GM23338 (cell line): ENCODE results near the gene LEMD2. TPM values are rescaled to one million over a fixed set of nuclear protein-coding genes. Genes with fewer than 3 reads are reported as not detected.

Experiments used
- ATAC-seq: fragments of 200-7000 bp; cut with Tn5 transposase; 3 replicates; pipeline ENCODE4 v1.9.1; 2020
- DNase-seq: peaks from one replicate; pipeline ENCODE4 v3.0.0-alpha.2; 2015; ENCODE audit warnings: low spot score
- H2AFZ ChIP-seq: fragments of 200-600 bp; sonication (generic); 2 replicates; pipeline ENCODE4 v1.8.0; 2016; ENCODE audit warnings: antibody characterized with exemption, mild to moderate bottlenecking, moderate library complexity
- H3F3A ChIP-seq: fragments of 200-600 bp; sonication (generic); replicated peaks from 2 replicates; pipeline ENCODE4 v1.8.0; 2017; ENCODE audit warnings: antibody characterized with exemption, mixed run types, low read depth
- H3K27ac ChIP-seq: fragments of 200-600 bp; sonication (generic); 2 replicates; pipeline ENCODE4 v1.6.1; 2016; ENCODE audit warnings: low read depth
- H3K27me3 ChIP-seq: fragments of 200-600 bp; sonication (generic); 2 replicates; pipeline ENCODE4 v1.8.0; 2016; ENCODE audit warnings: mild to moderate bottlenecking, mixed run types, moderate library complexity; ENCODE audit not compliant: insufficient read depth
- H3K36me3 ChIP-seq: fragments of 200-600 bp; sonication (generic); 2 replicates; pipeline ENCODE4 v1.8.0; 2016; ENCODE audit warnings: mild to moderate bottlenecking; ENCODE audit not compliant: insufficient read depth
- H3K4me1 ChIP-seq: fragments of 200-600 bp; sonication (generic); 2 replicates; pipeline ENCODE4 v1.8.0; 2016; ENCODE audit warnings: mild to moderate bottlenecking, moderate library complexity; ENCODE audit not compliant: insufficient read depth
- H3K4me2 ChIP-seq: fragments of 200-600 bp; sonication (generic); 2 replicates; pipeline ENCODE4 v1.7.1; 2017; ENCODE audit warnings: mixed run types
- H3K4me3 ChIP-seq: fragments of 200-600 bp; sonication (generic); 2 replicates; pipeline ENCODE4 v1.6.1; 2016; ENCODE audit warnings: mixed run types
- H3K79me2 ChIP-seq: fragments of 200-600 bp; sonication (generic); replicated peaks from 2 replicates; pipeline ENCODE4 v1.8.0; 2017; ENCODE audit warnings: mild to moderate bottlenecking; ENCODE audit not compliant: insufficient read depth
- H3K9me2 ChIP-seq: fragments of 200-600 bp; sonication (generic); 2 replicates; pipeline ENCODE4 v1.8.0; 2017; ENCODE audit not compliant: insufficient read depth
- H4K20me1 ChIP-seq: fragments of 200-600 bp; sonication (generic); replicated peaks from 2 replicates; pipeline ENCODE4 v1.8.0; 2017; ENCODE audit warnings: mild to moderate bottlenecking; ENCODE audit not compliant: insufficient read depth
- H3K27ac Mint-ChIP-seq: 2 replicates; pipeline ENCODE4 v1.8.0; 2020; ENCODE audit warnings: inconsistent platforms, mild to moderate bottlenecking, moderate library complexity, mixed read lengths
- H3K27me3 Mint-ChIP-seq: 3 replicates; pipeline ENCODE4 v1.8.0; 2022; ENCODE audit warnings: low read depth, mild to moderate bottlenecking, moderate library complexity, mixed read lengths, inconsistent platforms; ENCODE audit not compliant: insufficient read depth, poor library complexity
- H3K36me3 Mint-ChIP-seq: 3 replicates; pipeline ENCODE4 v1.8.0; 2021; ENCODE audit warnings: low read depth, mild to moderate bottlenecking, inconsistent platforms, moderate library complexity, mixed read lengths
- H3K4me1 Mint-ChIP-seq: 3 replicates; pipeline ENCODE4 v1.8.0; 2020; ENCODE audit warnings: mild to moderate bottlenecking, inconsistent platforms, mixed read lengths
- H3K4me3 Mint-ChIP-seq: 3 replicates; pipeline ENCODE4 v1.8.0; 2021; ENCODE audit warnings: moderate library complexity, mild to moderate bottlenecking, inconsistent platforms, mixed read lengths
- H3K9me3 Mint-ChIP-seq: 3 replicates; pipeline ENCODE4 v1.8.0; 2020; ENCODE audit warnings: moderate library complexity, mild to moderate bottlenecking, inconsistent platforms, mixed read lengths
- CREB1 ChIP-seq: fragments of 250-450 bp; sonication (Bioruptor Pico); IDR thresholded peaks from 2 replicates; pipeline ENCODE4 v1.5.0; 2020; ENCODE audit warnings: low read depth, mild to moderate bottlenecking, moderate library complexity
- ETS1 ChIP-seq: IDR thresholded peaks from 2 replicates; pipeline ENCODE4 v1.6.1; 2016; ENCODE audit warnings: antibody characterized with exemption
- EZH2 ChIP-seq: fragments of 200-600 bp; sonication (generic); IDR thresholded peaks from one replicate; pipeline ENCODE4 v1.8.0; 2017; ENCODE audit warnings: antibody characterized with exemption, mild to moderate bottlenecking, low read depth; ENCODE audit not compliant: unreplicated experiment
- EZH2phosphoT487 ChIP-seq: fragments of 200-600 bp; sonication (generic); IDR thresholded peaks from one replicate; pipeline ENCODE4 v1.8.1; 2018; ENCODE audit warnings: antibody characterized with exemption; ENCODE audit not compliant: unreplicated experiment
- JUNB ChIP-seq: IDR thresholded peaks from one replicate; pipeline ENCODE4 v1.6.1; 2016; ENCODE audit warnings: antibody characterized with exemption; ENCODE audit not compliant: unreplicated experiment
- NANOG ChIP-seq: IDR thresholded peaks from 2 replicates; pipeline ENCODE4 v1.6.1; 2016; ENCODE audit warnings: antibody characterized with exemption, borderline replicate concordance
- POLR2AphosphoS5 ChIP-seq: IDR thresholded peaks from 2 replicates; pipeline ENCODE4 v1.6.1; 2016; ENCODE audit warnings: antibody characterized with exemption, low read depth
- STAT1 ChIP-seq: IDR thresholded peaks from one replicate; pipeline ENCODE4 v1.6.1; 2016; ENCODE audit warnings: antibody characterized with exemption; ENCODE audit not compliant: unreplicated experiment
- ZNF331 ChIP-seq: fragments of 250-450 bp; sonication (Bioruptor Pico); IDR thresholded peaks from 2 replicates; pipeline ENCODE4 v1.5.0; 2020; ENCODE audit warnings: low read depth, mild to moderate bottlenecking, moderate library complexity
- long read RNA-seq: library from polyadenylated mRNA; unstranded; transcript quantifications from one replicate; pipeline ENCODE4 v2.0.0, GENCODE V29; 2020; ENCODE audit not compliant: unreplicated experiment
- polyA plus RNA-seq: library from polyadenylated mRNA; unstranded; fragments of >200 nt; fragmentation: Nextera tagmentation; extraction: Ambion mirVana; gene quantifications from 2 replicates; pipeline ENCODE4 v1.2.1, GENCODE V29; 2016
- total RNA-seq: library from RNA; depleted of rRNA; stranded (reverse); fragments of >200 nt; shearing (Covaris generic); gene quantifications from 2 replicates; pipeline ENCODE4 v1.2.3, GENCODE V29; 2014; rRNA removed
- TF ChIP-seq, protein P1 (sequence below): IDR thresholded peaks from one replicate; pipeline ENCODE4 v1.6.1; 2018; ENCODE audit warnings: antibody characterized with exemption; ENCODE audit not compliant: unreplicated experiment
- TF ChIP-seq, protein P2 (sequence below), 2 experiments: fragments of 200-600 bp in 1 of 2; sonication (generic) in 1 of 2; conservative IDR thresholded peaks; 2 replicates each; pipeline versions ENCODE4 v1.5.1 to v1.6.1; 2016 to 2017; ENCODE audit warnings: antibody characterized with exemption in 2 of 2, low read depth in 2 of 2, mild to moderate bottlenecking in 2 of 2, moderate library complexity in 1 of 2
- TF ChIP-seq, protein P3 (sequence below): fragments of 250-450 bp; sonication (Bioruptor Pico); IDR thresholded peaks from 2 replicates; pipeline ENCODE4 v1.5.0; 2020; ENCODE audit warnings: mild to moderate bottlenecking, moderate library complexity

LEMD2 gene
- 55.6 and 64.7 TPM in 2 replicates for total RNA-seq
- polyA plus RNA-seq = 28.6 and 32.0 TPM in 2 replicates
- long read RNA-seq, transcript LEMD2-201 (9 exons, 2,958 nt) = major isoform, 9 of 12 reads
- long read RNA-seq, partial matches to known transcripts = 1 of 12 reads
- long read RNA-seq, other reads (novel, unspliced or antisense) = 2 of 12 reads

GRCh38 chr6:33788694-33789549, at the start of gene LEMD2:
LEMD2 (minus strand) TSS chr6:33789130; CDS start chr6:33789116, 14 bp downstream.
- Histone ChIP-seq H3K4me2 (peak within 1 kb of the TSS; percentile 82), H2AFZ (peak within 1 kb of the TSS; percentile 89), H3K27me3 (no peaks in the 10 kb centered on the region), H4K20me1 (peaks cover 11% of the 10 kb centered on the region; the same call in 1 of the 2 replicates), H3K27ac (peak within 1 kb of the TSS; percentile 72; the same call in 1 of the 2 replicates), H3K36me3 (no peaks in the 10 kb centered on the region), H3K9me2 (peaks cover 4% of the 10 kb centered on the region; the same call in 1 of the 2 replicates), H3K79me2 (peaks cover 37% of the 10 kb centered on the region), H3K4me3 (peak within 1 kb of the TSS; percentile 86), H3K4me1 (peaks cover 61% of the 10 kb centered on the region), H3F3A (peaks cover 13% of the 10 kb centered on the region; the same call in 1 of the 2 replicates)
- no peaks in the 10 kb centered on the region for H3K9me3 Mint-ChIP-seq
- peaks cover 22% of the 10 kb centered on the region for H3K36me3 Mint-ChIP-seq
- peaks cover 83% of the 10 kb centered on the region for H3K4me1 Mint-ChIP-seq
- peak; percentile 80 for ATAC-seq
- H3K4me3 Mint-ChIP-seq = peak within 1 kb of the TSS; percentile 91
- DNase-seq = peak; percentile 93
- H3K27ac Mint-ChIP-seq = peak within 1 kb of the TSS; percentile 93
- peaks cover 10% of the 10 kb centered on the region for H3K27me3 Mint-ChIP-seq
- TF ChIP-seq EZH2phosphoT487 (no peak), ETS1 (peak; percentile 86), JUNB (no peak), ZNF331 (CRISPR knock-in tag) (no peak), NANOG (no peak), POLR2AphosphoS5 (peak; percentile 98), EZH2 (no peak), CREB1 (CRISPR knock-in tag) (peak; percentile 86), STAT1 (no peak)
- TF ChIP-seq, protein P1, sequence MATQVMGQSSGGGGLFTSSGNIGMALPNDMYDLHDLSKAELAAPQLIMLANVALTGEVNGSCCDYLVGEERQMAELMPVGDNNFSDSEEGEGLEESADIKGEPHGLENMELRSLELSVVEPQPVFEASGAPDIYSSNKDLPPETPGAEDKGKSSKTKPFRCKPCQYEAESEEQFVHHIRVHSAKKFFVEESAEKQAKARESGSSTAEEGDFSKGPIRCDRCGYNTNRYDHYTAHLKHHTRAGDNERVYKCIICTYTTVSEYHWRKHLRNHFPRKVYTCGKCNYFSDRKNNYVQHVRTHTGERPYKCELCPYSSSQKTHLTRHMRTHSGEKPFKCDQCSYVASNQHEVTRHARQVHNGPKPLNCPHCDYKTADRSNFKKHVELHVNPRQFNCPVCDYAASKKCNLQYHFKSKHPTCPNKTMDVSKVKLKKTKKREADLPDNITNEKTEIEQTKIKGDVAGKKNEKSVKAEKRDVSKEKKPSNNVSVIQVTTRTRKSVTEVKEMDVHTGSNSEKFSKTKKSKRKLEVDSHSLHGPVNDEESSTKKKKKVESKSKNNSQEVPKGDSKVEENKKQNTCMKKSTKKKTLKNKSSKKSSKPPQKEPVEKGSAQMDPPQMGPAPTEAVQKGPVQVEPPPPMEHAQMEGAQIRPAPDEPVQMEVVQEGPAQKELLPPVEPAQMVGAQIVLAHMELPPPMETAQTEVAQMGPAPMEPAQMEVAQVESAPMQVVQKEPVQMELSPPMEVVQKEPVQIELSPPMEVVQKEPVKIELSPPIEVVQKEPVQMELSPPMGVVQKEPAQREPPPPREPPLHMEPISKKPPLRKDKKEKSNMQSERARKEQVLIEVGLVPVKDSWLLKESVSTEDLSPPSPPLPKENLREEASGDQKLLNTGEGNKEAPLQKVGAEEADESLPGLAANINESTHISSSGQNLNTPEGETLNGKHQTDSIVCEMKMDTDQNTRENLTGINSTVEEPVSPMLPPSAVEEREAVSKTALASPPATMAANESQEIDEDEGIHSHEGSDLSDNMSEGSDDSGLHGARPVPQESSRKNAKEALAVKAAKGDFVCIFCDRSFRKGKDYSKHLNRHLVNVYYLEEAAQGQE = no peak
- TF ChIP-seq, protein P2, sequence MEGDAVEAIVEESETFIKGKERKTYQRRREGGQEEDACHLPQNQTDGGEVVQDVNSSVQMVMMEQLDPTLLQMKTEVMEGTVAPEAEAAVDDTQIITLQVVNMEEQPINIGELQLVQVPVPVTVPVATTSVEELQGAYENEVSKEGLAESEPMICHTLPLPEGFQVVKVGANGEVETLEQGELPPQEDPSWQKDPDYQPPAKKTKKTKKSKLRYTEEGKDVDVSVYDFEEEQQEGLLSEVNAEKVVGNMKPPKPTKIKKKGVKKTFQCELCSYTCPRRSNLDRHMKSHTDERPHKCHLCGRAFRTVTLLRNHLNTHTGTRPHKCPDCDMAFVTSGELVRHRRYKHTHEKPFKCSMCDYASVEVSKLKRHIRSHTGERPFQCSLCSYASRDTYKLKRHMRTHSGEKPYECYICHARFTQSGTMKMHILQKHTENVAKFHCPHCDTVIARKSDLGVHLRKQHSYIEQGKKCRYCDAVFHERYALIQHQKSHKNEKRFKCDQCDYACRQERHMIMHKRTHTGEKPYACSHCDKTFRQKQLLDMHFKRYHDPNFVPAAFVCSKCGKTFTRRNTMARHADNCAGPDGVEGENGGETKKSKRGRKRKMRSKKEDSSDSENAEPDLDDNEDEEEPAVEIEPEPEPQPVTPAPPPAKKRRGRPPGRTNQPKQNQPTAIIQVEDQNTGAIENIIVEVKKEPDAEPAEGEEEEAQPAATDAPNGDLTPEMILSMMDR (conservative IDR thresholded peaks at IDR 0.05; ENCODE audit: low read depth in 2 of 2) = no peak
- TF ChIP-seq, protein P3, sequence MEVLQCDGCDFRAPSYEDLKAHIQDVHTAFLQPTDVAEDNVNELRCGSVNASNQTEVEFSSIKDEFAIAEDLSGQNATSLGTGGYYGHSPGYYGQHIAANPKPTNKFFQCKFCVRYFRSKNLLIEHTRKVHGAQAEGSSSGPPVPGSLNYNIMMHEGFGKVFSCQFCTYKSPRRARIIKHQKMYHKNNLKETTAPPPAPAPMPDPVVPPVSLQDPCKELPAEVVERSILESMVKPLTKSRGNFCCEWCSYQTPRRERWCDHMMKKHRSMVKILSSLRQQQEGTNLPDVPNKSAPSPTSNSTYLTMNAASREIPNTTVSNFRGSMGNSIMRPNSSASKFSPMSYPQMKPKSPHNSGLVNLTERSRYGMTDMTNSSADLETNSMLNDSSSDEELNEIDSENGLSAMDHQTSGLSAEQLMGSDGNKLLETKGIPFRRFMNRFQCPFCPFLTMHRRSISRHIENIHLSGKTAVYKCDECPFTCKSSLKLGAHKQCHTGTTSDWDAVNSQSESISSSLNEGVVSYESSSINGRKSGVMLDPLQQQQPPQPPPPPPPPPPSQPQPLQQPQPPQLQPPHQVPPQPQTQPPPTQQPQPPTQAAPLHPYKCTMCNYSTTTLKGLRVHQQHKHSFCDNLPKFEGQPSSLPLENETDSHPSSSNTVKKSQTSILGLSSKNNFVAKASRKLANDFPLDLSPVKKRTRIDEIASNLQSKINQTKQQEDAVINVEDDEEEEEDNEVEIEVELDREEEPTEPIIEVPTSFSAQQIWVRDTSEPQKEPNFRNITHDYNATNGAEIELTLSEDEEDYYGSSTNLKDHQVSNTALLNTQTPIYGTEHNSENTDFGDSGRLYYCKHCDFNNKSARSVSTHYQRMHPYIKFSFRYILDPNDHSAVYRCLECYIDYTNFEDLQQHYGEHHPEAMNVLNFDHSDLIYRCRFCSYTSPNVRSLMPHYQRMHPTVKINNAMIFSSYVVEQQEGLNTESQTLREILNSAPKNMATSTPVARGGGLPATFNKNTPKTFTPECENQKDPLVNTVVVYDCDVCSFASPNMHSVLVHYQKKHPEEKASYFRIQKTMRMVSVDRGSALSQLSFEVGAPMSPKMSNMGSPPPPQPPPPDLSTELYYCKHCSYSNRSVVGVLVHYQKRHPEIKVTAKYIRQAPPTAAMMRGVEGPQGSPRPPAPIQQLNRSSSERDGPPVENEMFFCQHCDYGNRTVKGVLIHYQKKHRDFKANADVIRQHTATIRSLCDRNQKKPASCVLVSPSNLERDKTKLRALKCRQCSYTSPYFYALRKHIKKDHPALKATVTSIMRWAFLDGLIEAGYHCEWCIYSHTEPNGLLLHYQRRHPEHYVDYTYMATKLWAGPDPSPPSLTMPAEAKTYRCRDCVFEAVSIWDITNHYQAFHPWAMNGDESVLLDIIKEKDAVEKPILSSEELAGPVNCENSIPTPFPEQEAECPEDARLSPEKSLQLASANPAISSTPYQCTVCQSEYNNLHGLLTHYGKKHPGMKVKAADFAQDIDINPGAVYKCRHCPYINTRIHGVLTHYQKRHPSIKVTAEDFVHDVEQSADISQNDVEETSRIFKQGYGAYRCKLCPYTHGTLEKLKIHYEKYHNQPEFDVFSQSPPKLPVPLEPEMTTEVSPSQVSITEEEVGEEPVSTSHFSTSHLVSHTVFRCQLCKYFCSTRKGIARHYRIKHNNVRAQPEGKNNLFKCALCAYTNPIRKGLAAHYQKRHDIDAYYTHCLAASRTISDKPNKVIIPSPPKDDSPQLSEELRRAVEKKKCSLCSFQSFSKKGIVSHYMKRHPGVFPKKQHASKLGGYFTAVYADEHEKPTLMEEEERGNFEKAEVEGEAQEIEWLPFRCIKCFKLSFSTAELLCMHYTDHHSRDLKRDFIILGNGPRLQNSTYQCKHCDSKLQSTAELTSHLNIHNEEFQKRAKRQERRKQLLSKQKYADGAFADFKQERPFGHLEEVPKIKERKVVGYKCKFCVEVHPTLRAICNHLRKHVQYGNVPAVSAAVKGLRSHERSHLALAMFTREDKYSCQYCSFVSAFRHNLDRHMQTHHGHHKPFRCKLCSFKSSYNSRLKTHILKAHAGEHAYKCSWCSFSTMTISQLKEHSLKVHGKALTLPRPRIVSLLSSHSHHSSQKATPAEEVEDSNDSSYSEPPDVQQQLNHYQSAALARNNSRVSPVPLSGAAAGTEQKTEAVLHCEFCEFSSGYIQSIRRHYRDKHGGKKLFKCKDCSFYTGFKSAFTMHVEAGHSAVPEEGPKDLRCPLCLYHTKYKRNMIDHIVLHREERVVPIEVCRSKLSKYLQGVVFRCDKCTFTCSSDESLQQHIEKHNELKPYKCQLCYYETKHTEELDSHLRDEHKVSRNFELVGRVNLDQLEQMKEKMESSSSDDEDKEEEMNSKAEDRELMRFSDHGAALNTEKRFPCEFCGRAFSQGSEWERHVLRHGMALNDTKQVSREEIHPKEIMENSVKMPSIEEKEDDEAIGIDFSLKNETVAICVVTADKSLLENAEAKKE (CRISPR knock-in tag) = no peak
